NCI-H82 treated with DMSO at 0.1 percent for 48 hours (cell line): ENCODE measurements around the gene SYNPO2.
"Not testable (repeated sequence)": the region's sequence is repeated elsewhere in the genome, so short reads cannot be mapped to it uniquely, and the experiment has no call there.

Experiments
- DNase-seq: peaks from one replicate; lab custom pipeline; 2025; ENCODE audit not compliant: unreplicated experiment; lab: John Stamatoyannopoulos, UW

SYNPO2 gene

GRCh38 chr4:119029847-119030535 is 141.3 kb downstream of the SYNPO2 start:
- DNase-seq = no peak

- DNase-seq = no peak
Measured at GRCh38 chr4:119030536-119030890, 141.9 kb downstream of the SYNPO2 start.

GRCh38 chr4:119031218-119031617 is 142.6 kb downstream of the SYNPO2 start:
- DNase-seq = no peak

GRCh38 chr4:119032921-119033685 is 144.4 kb downstream of the SYNPO2 start:
- DNase-seq = no peak

- no peak for DNase-seq
Measured at GRCh38 chr4:119034276-119035008, 145.8 kb downstream of the SYNPO2 start.

GRCh38 chr4:119035951-119036737 is 147.5 kb downstream of the SYNPO2 start:
- DNase-seq = no peak

GRCh38 chr4:119037709-119038108 is 149.1 kb downstream of the SYNPO2 start:
- no peak for DNase-seq

GRCh38 chr4:119038116-119038841 is 149.6 kb downstream of the SYNPO2 start:
- no peak for DNase-seq

GRCh38 chr4:119039160-119039559 is 150.5 kb downstream of the SYNPO2 start:
- no peak for DNase-seq

- no peak for DNase-seq
Measured at GRCh38 chr4:119039779-119040178, 151.1 kb downstream of the SYNPO2 start.

GRCh38 chr4:119040261-119040660 is 151.6 kb downstream of the SYNPO2 start:
- no peak for DNase-seq

GRCh38 chr4:119040694-119041185 is 152.1 kb downstream of the SYNPO2 start:
- no peak for DNase-seq

GRCh38 chr4:119041396-119041795 is 152.7 kb downstream of the SYNPO2 start:
- DNase-seq = no peak

- peak; percentile 56 for DNase-seq
Measured at GRCh38 chr4:119041951-119042560, 153.4 kb downstream of the SYNPO2 start.

GRCh38 chr4:119046263-119046662 is 157.6 kb downstream of the SYNPO2 start:
- no peak for DNase-seq

GRCh38 chr4:119047059-119047458 is 158.4 kb downstream of the SYNPO2 start:
- DNase-seq = not testable (repeated sequence)

GRCh38 chr4:119048446-119048845 is 159.8 kb downstream of the SYNPO2 start:
- no peak for DNase-seq

GRCh38 chr4:119049342-119049741 is 160.7 kb downstream of the SYNPO2 start:
- DNase-seq = no peak

GRCh38 chr4:119050527-119051090 is 162.0 kb downstream of the SYNPO2 start:
- peak; percentile 58 for DNase-seq
